ENCODE measurements around the gene BRD4. TPM values are rescaled to one million over a fixed set of nuclear protein-coding genes. Genes with fewer than 3 reads are reported as not detected.

BRD4 gene
- total RNA-seq, 1 donor from 2014 or later: 53.0 TPM

DNA sequence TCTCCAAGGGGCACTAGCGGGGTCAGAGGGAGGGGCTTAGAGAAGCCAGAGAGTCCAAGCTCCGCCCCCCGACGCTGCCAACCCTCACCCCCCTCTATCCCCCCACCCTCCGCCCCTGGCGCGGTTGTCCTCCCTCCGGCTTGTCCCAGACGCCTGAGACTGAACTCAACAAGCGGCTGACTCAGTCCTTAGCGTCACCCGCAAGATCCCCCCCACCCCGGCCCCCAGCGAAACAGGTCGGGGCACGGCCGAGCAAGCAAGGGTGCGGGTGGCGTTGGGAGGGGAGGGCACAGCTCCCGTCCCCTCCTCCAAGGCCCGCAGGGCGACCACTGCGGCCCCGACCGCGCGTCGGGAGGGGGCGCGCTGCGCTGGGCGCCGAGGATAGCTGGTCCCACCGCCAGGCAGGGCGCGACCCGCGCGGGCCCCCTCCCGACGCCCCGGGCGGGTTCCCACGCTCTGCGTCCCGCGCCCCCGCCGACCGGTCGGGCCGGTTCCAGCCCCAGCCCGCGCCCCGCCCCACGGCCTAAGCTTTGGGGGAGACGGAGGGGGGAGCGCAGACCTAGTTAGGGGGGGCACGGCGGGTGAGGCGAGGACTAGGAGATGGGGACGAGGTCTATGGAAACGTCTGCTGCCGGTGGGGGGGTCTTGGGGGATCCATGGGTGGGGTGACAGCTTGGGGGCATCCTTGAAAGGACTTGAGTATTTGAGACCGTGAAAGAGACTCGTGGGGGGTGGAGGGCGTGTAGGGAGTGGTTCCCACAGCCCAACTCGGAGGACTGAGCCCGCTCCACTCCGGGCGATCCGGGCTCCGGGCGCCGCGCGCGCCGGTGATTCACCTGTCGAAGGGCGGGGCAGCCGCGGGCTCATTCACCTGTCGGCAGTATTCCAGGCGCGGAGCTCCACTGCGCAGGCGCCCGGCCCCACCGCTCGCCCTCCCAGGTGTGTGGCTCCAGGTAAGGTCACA is 136.7 kb downstream of the BRD4 start:
- TF ChIP-seq POLR2AphosphoS5 (IDR thresholded peaks at IDR 0.05; ENCODE audit: insufficient read depth in 1 of 2, low read depth in 1 of 2): peak in 1 of 2 donors; percentile 9
- TF ChIP-seq, protein P1, sequence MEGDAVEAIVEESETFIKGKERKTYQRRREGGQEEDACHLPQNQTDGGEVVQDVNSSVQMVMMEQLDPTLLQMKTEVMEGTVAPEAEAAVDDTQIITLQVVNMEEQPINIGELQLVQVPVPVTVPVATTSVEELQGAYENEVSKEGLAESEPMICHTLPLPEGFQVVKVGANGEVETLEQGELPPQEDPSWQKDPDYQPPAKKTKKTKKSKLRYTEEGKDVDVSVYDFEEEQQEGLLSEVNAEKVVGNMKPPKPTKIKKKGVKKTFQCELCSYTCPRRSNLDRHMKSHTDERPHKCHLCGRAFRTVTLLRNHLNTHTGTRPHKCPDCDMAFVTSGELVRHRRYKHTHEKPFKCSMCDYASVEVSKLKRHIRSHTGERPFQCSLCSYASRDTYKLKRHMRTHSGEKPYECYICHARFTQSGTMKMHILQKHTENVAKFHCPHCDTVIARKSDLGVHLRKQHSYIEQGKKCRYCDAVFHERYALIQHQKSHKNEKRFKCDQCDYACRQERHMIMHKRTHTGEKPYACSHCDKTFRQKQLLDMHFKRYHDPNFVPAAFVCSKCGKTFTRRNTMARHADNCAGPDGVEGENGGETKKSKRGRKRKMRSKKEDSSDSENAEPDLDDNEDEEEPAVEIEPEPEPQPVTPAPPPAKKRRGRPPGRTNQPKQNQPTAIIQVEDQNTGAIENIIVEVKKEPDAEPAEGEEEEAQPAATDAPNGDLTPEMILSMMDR (IDR thresholded peaks at IDR 0.05): no peak
- no peak for TF ChIP-seq POLR2A (IDR thresholded peaks at IDR 0.05)
- Histone ChIP-seq H3K4me3 (peak overlapping the region; percentile 39 to 53), H3K4me1 (peaks cover 53% of the 10 kb centered on the region), H3K36me3 (peaks cover 0 to 11% of the 10 kb centered on the region in 2 donors), H3K27ac (peak overlapping the region; percentile 84), H3K27me3 (no peaks in the 10 kb centered on the region), H3K9me3 (no peaks in the 10 kb centered on the region)
- intact Hi-C loops (cut with DNase I): loop anchor here (2.0 kb wide), 1 partner anchor 55 kb away; no protein-coding TSS in a partner anchor
- no peak for DNase-seq (ENCODE audit: extremely low spot score in 2 of 2)

GRCh38 chr19:15194938-15195337 is 137.4 kb downstream of the BRD4 start:
- DNase-seq (ENCODE audit: extremely low spot score in 2 of 2): no peak
- TF ChIP-seq POLR2A (IDR thresholded peaks at IDR 0.05) (no peak), POLR2AphosphoS5 (IDR thresholded peaks at IDR 0.05; ENCODE audit: insufficient read depth in 1 of 2, low read depth in 1 of 2) (no peak)
- TF ChIP-seq, protein P1 (IDR thresholded peaks at IDR 0.05): no peak
- Histone ChIP-seq H3K27me3 (no peaks in the 10 kb centered on the region), H3K4me3 (peak overlapping the region; percentile 39 to 53), H3K9me3 (no peaks in the 10 kb centered on the region), H3K27ac (peak overlapping the region; percentile 84), H3K4me1 (peaks cover 50% of the 10 kb centered on the region), H3K36me3 (peaks cover 0 to 11% of the 10 kb centered on the region in 2 donors)
- intact Hi-C loops (cut with DNase I): no loop called here

DNA sequence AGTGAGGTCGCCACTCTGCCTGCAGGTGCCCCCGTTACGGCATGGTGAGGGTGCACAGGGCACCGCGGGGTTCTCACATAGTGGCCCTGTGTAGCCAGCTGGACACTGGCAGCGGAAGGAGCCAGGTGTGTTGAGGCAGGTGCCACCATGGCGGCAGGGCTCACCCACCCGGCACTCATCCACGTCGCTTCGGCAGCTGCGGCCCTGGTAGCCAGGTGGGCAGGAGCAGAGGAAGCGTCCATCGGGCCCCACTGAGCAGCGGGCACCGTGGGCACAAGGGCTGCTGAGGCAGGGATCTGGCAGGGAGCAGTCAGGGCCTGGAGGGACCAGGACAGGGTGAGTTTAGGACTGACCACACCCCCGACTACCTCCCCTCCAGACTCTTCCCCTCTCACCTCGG is 140.4 kb downstream of the BRD4 start:
- Histone ChIP-seq H3K9me3 (no peaks in the 10 kb centered on the region), H3K4me1 (peaks cover 28% of the 10 kb centered on the region), H3K27me3 (no peaks in the 10 kb centered on the region), H3K27ac (no peak overlapping the region), H3K36me3 (peaks cover 0 to 23% of the 10 kb centered on the region in 2 donors), H3K4me3 (no peak overlapping the region)
- no peak for DNase-seq (ENCODE audit: extremely low spot score in 2 of 2)
- intact Hi-C loops (cut with DNase I): no loop called here
- TF ChIP-seq POLR2A (IDR thresholded peaks at IDR 0.05) (no peak), POLR2AphosphoS5 (IDR thresholded peaks at IDR 0.05; ENCODE audit: insufficient read depth in 1 of 2, low read depth in 1 of 2) (no peak)

DNA sequence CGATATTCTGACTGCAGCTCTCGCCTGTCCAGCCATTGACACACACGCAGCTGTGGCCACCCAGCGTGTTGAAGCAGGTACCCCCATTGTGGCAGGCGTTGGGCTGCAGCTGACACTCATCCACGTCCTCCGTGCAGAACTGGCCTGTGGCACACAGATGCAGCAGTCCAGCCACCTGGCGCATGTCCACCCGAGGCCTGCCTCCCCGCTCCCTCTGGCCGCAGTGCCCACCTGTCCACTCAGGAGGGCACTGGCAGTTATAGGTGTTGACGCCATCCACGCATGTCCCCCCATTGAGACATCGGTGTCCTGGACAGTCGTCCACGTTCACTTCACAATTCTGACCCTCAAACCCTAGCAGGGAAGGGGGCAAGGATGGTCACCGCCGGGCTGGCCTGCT is 140.8 kb downstream of the BRD4 start:
- TF ChIP-seq POLR2A (IDR thresholded peaks at IDR 0.05) (no peak), POLR2AphosphoS5 (IDR thresholded peaks at IDR 0.05; ENCODE audit: insufficient read depth in 1 of 2, low read depth in 1 of 2) (no peak)
- TF ChIP-seq, protein P1 (IDR thresholded peaks at IDR 0.05): no peak
- no peak for DNase-seq (ENCODE audit: extremely low spot score in 2 of 2)
- Histone ChIP-seq H3K27me3 (no peaks in the 10 kb centered on the region), H3K9me3 (no peaks in the 10 kb centered on the region), H3K4me3 (no peak overlapping the region), H3K27ac (no peak overlapping the region), H3K36me3 (peaks cover 0 to 23% of the 10 kb centered on the region in 2 donors), H3K4me1 (peaks cover 23% of the 10 kb centered on the region)
- intact Hi-C loops (cut with DNase I): no loop called here

DNA sequence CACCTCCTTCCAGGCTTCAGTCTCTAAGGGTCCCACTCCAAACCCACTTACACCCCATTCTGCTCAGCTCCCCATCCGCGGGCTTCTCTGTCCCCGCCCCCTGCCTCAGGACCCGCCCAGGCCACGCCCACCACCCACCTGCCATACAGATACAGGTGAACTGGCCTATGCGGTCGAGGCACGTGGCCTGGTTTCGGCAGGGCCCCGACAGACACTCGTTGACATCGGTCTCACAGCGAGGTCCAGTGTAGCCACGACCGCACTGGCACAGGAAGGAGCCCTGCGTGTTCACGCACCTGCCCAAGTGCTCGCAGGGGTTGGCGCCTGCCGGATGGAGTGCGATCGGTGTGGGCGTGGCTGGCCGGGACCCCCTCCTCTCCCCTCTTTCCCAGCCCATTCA is 143.5 kb downstream of the BRD4 start:
- no peaks in the 10 kb centered on the region for H3K9me3 ChIP-seq
- intact Hi-C loops (cut with DNase I): no loop called here
- no peaks in the 10 kb centered on the region for H3K27me3 ChIP-seq
- DNase-seq (ENCODE audit: extremely low spot score in 2 of 2): no peak
- no peaks in the 10 kb centered on the region for H3K4me1 ChIP-seq
- TF ChIP-seq POLR2AphosphoS5 (IDR thresholded peaks at IDR 0.05; ENCODE audit: insufficient read depth in 1 of 2, low read depth in 1 of 2) (no peak), POLR2A (IDR thresholded peaks at IDR 0.05) (no peak)
- TF ChIP-seq, protein P1 (IDR thresholded peaks at IDR 0.05): no peak
- no peak overlapping the region for H3K4me3 ChIP-seq
- peaks cover 0 to 23% of the 10 kb centered on the region in 2 donors for H3K36me3 ChIP-seq
- no peak overlapping the region for H3K27ac ChIP-seq

Data from vagina (tissue), 2 donors.